ENCODE data around the gene ZNF14.
"Not testable (repeated sequence)": the region's sequence is repeated elsewhere in the genome, so short reads cannot be mapped to it uniquely, and the experiment has no call there.

ZNF14 gene

DNA sequence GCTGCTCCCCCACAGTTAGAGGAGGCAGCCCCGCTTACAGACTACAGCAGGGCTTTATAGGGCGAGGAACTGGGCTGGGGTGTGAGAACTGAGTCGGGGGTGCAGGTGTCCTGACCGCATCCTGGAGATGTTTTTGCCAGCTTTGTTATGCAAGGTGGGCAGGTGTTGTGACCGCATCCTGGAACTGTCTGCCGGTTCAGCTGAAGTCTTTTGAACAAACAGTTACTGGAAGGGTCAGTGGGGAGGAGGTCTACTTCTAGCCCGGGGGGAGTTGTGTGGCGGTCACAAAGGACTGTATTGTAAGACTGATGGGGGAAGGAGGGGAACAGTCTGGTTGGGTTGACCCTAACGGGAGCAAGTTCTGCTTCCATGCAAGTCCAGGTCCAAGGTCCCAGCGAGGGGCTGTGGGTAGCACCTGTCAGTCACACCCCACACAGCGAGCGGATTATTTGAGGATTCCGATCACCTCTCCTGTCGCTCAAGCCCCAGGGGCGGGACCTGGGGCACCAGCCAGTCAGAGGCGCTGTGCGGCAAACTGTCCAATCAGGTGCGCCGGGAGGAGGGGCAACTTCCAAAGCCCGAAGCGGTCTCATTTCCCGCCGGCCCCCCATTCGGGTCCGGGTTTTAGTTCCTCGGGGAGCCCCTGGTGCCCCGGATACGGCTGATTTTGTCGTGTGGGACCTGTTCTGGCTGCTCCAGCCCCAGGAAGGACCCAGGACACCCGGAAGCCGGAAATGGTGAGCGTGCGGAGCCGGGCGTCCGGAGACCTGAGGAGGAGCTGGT, 64.5 kb downstream of the ZNF14 start, which contains the start of gene ZNF101:
Gene ZNF101 (plus strand): TSS at position 610 of the 783 bp plus-strand sequence. CDS start 125 bp downstream, at position 735.
- H3K4me1 ChIP-seq (ENCODE audit: control insufficient read depth, insufficient read depth, low read length), result no peaks in the 10 kb centered on the region
- peak within 1 kb of the TSS; percentile 81 for H3K27ac ChIP-seq (ENCODE audit: low read depth, low read length)
- peak within 1 kb of the TSS; percentile 83 for H3K4me3 ChIP-seq (ENCODE audit: low read length)
- H3K9ac ChIP-seq (ENCODE audit: low read length), result peak within 1 kb of the TSS; percentile 89
- no peaks in the 10 kb centered on the region for H3K27me3 ChIP-seq (ENCODE audit: control insufficient read depth, insufficient read depth, low read length)
- no peaks in the 10 kb centered on the region for H3K36me3 ChIP-seq (ENCODE audit: control insufficient read depth, insufficient read depth, low read length)

GRCh38 chr19:19665420-19665948, 67.4 kb downstream of the ZNF14 start:
- H3K9ac ChIP-seq (ENCODE audit: low read length); H3K4me3 ChIP-seq (ENCODE audit: low read length); H3K27ac ChIP-seq (ENCODE audit: low read depth, low read length); H3K36me3 ChIP-seq (ENCODE audit: control insufficient read depth, insufficient read depth, low read length); H3K4me1 ChIP-seq (ENCODE audit: control insufficient read depth, insufficient read depth, low read length); H3K27me3 ChIP-seq (ENCODE audit: control insufficient read depth, insufficient read depth, low read length): not testable (repeated sequence)

- peak within 1 kb of the TSS; percentile 34 for H3K9ac ChIP-seq (ENCODE audit: low read length)
- peak within 1 kb of the TSS; percentile 78 for H3K4me3 ChIP-seq (ENCODE audit: low read length)
- peak within 1 kb of the TSS; percentile 97 for H3K27ac ChIP-seq (ENCODE audit: low read depth, low read length)
- H3K4me1 ChIP-seq (ENCODE audit: control insufficient read depth, insufficient read depth, low read length), result no peaks in the 10 kb centered on the region
- peaks cover 11% of the 10 kb centered on the region for H3K36me3 ChIP-seq (ENCODE audit: control insufficient read depth, insufficient read depth, low read length)
- H3K27me3 ChIP-seq (ENCODE audit: control insufficient read depth, insufficient read depth, low read length), result no peaks in the 10 kb centered on the region
These were observed 69.4 kb downstream of the ZNF14 start, which contains the start of gene ATP13A1 for GRCh38 chr19:19663256-19664120. ATP13A1 (minus strand) TSS chr19:19663676; CDS start chr19:19663666, 10 bp downstream.

DNA sequence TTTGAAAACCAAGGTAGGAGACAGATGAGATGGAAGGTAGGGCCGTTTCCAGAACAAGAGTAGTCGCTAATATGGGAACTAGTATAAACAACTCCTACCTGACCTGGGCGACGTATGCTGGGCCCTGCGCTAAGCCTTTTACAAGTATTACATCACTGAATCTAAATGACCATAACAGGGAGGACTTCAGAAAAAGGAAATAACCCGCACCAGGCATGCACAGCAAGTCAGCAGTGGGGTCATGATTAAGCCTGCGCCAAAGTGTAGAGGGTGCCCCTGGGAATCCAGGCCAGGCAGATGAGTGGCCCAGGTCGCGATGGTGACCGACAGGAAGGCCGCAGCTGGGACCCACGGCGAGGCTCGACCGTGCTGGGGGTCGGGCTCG, 70.0 kb downstream of the ZNF14 start:
- Histone ChIP-seq H3K4me3 (ENCODE audit: low read length) (peak overlapping the region; percentile 78), H3K4me1 (ENCODE audit: control insufficient read depth, insufficient read depth, low read length) (no peaks in the 10 kb centered on the region), H3K36me3 (ENCODE audit: control insufficient read depth, insufficient read depth, low read length) (peaks cover 16% of the 10 kb centered on the region), H3K27me3 (ENCODE audit: control insufficient read depth, insufficient read depth, low read length) (no peaks in the 10 kb centered on the region), H3K9ac (ENCODE audit: low read length) (peak overlapping the region; percentile 34), H3K27ac (ENCODE audit: low read depth, low read length) (peak overlapping the region; percentile 97)

GRCh38 chr19:19662344-19662743, 70.6 kb downstream of the ZNF14 start:
- Histone ChIP-seq H3K27me3 (ENCODE audit: control insufficient read depth, insufficient read depth, low read length) (no peaks in the 10 kb centered on the region), H3K36me3 (ENCODE audit: control insufficient read depth, insufficient read depth, low read length) (peaks cover 20% of the 10 kb centered on the region), H3K4me3 (ENCODE audit: low read length) (peak overlapping the region; percentile 78), H3K27ac (ENCODE audit: low read depth, low read length) (no peak overlapping the region), H3K9ac (ENCODE audit: low read length) (no peak overlapping the region), H3K4me1 (ENCODE audit: control insufficient read depth, insufficient read depth, low read length) (no peaks in the 10 kb centered on the region)

GRCh38 chr19:19661675-19662251, 71.1 kb downstream of the ZNF14 start:
- peak overlapping the region; percentile 78 for H3K4me3 ChIP-seq (ENCODE audit: low read length)
- peaks cover 24% of the 10 kb centered on the region for H3K36me3 ChIP-seq (ENCODE audit: control insufficient read depth, insufficient read depth, low read length)
- H3K27ac ChIP-seq (ENCODE audit: low read depth, low read length), result no peak overlapping the region
- no peaks in the 10 kb centered on the region for H3K4me1 ChIP-seq (ENCODE audit: control insufficient read depth, insufficient read depth, low read length)
- H3K27me3 ChIP-seq (ENCODE audit: control insufficient read depth, insufficient read depth, low read length), result no peaks in the 10 kb centered on the region
- H3K9ac ChIP-seq (ENCODE audit: low read length), result no peak overlapping the region

- Histone ChIP-seq H3K36me3 (ENCODE audit: control insufficient read depth, insufficient read depth, low read length) (peaks cover 30% of the 10 kb centered on the region), H3K9ac (ENCODE audit: low read length) (no peak overlapping the region), H3K4me3 (ENCODE audit: low read length) (no peak overlapping the region), H3K27me3 (ENCODE audit: control insufficient read depth, insufficient read depth, low read length) (no peaks in the 10 kb centered on the region), H3K27ac (ENCODE audit: low read depth, low read length) (no peak overlapping the region), H3K4me1 (ENCODE audit: control insufficient read depth, insufficient read depth, low read length) (no peaks in the 10 kb centered on the region)
These were observed 71.7 kb downstream of the ZNF14 start for GRCh38 chr19:19661141-19661674.
